ENCODE results near the gene FBXL13.

The FBXL13 gene

GRCh38 chr7:102890292-102890970, 184.2 kb downstream of the FBXL13 start:
- no peak for DNase-seq (ENCODE audit: low read depth)
- H3K4me3 ChIP-seq (ENCODE audit: low read depth, low read length) = no peak overlapping the region
- no peak for TF ChIP-seq CTCF (IDR thresholded peaks at IDR 0.05; ENCODE audit: insufficient read depth, low read depth, low read length, missing control alignments)

- no peak overlapping the region for H3K4me3 ChIP-seq (ENCODE audit: low read depth, low read length)
- no peak for DNase-seq (ENCODE audit: low read depth)
- TF ChIP-seq CTCF (IDR thresholded peaks at IDR 0.05; ENCODE audit: insufficient read depth, low read depth, low read length, missing control alignments) = no peak
Measured at GRCh38 chr7:102889851-102890250, 184.7 kb downstream of the FBXL13 start.

- no peak for TF ChIP-seq CTCF (IDR thresholded peaks at IDR 0.05; ENCODE audit: insufficient read depth, low read depth, low read length, missing control alignments)
- DNase-seq (ENCODE audit: low read depth) = no peak
- H3K4me3 ChIP-seq (ENCODE audit: low read depth, low read length) = no peak overlapping the region
Measured at GRCh38 chr7:102888561-102889233, 185.9 kb downstream of the FBXL13 start.

- no peak for TF ChIP-seq CTCF (IDR thresholded peaks at IDR 0.05; ENCODE audit: insufficient read depth, low read depth, low read length, missing control alignments)
- no peak overlapping the region for H3K4me3 ChIP-seq (ENCODE audit: low read depth, low read length)
- no peak for DNase-seq (ENCODE audit: low read depth)
Measured at GRCh38 chr7:102883098-102883860, 191.3 kb downstream of the FBXL13 start.

GRCh38 chr7:102875700-102876295, 198.8 kb downstream of the FBXL13 start:
- H3K4me3 ChIP-seq (ENCODE audit: low read depth, low read length) = no peak overlapping the region
- no peak for DNase-seq (ENCODE audit: low read depth)

GRCh38 chr7:102874966-102875365, 199.6 kb downstream of the FBXL13 start:
- DNase-seq (ENCODE audit: low read depth) = no peak
- H3K4me3 ChIP-seq (ENCODE audit: low read depth, low read length) = no peak overlapping the region
- TF ChIP-seq CTCF (IDR thresholded peaks at IDR 0.05; ENCODE audit: insufficient read depth, low read depth, low read length, missing control alignments) = no peak

More at GRCh38 chr7:102875700-102876295, 198.8 kb downstream of the FBXL13 start:
- TF ChIP-seq CTCF (IDR thresholded peaks at IDR 0.05; ENCODE audit: insufficient read depth, low read depth, low read length, missing control alignments) = no peak

Data from GM12865 (cell line).